ENCODE data around the gene ADAMTS16.

The ADAMTS16 gene

GRCh38 chr5:5351288-5351979 lies 211.3 kb downstream of the ADAMTS16 start:
- DNase-seq: no peak

GRCh38 chr5:5352675-5353074 lies 212.5 kb downstream of the ADAMTS16 start:
- DNase-seq: no peak

GRCh38 chr5:5353681-5354080 lies 213.6 kb downstream of the ADAMTS16 start:
- DNase-seq: no peak

- DNase-seq: no peak
Observed at GRCh38 chr5:5356765-5357164, 216.6 kb downstream of the ADAMTS16 start.

GRCh38 chr5:5359618-5360017 lies 219.5 kb downstream of the ADAMTS16 start:
- no peak for DNase-seq

GRCh38 chr5:5360363-5360940 lies 220.3 kb downstream of the ADAMTS16 start:
- no peak for DNase-seq

- DNase-seq: no peak
Observed at GRCh38 chr5:5360941-5361520, 220.9 kb downstream of the ADAMTS16 start.

GRCh38 chr5:5363045-5363444 lies 222.9 kb downstream of the ADAMTS16 start:
- no peak for DNase-seq

- DNase-seq: no peak
Observed at GRCh38 chr5:5364932-5365331, 224.8 kb downstream of the ADAMTS16 start.

- no peak for DNase-seq
Observed at GRCh38 chr5:5367739-5368138, 227.6 kb downstream of the ADAMTS16 start.

- no peak for DNase-seq
Observed at GRCh38 chr5:5369051-5369605, 229.0 kb downstream of the ADAMTS16 start.
